ENCODE measurements around the gene CYP11A1.

The CYP11A1 gene

GRCh38 chr15:74301583-74302361, 65.7 kb downstream of the CYP11A1 start:
- no peak for DNase-seq (ENCODE audit: low read depth)

DNA sequence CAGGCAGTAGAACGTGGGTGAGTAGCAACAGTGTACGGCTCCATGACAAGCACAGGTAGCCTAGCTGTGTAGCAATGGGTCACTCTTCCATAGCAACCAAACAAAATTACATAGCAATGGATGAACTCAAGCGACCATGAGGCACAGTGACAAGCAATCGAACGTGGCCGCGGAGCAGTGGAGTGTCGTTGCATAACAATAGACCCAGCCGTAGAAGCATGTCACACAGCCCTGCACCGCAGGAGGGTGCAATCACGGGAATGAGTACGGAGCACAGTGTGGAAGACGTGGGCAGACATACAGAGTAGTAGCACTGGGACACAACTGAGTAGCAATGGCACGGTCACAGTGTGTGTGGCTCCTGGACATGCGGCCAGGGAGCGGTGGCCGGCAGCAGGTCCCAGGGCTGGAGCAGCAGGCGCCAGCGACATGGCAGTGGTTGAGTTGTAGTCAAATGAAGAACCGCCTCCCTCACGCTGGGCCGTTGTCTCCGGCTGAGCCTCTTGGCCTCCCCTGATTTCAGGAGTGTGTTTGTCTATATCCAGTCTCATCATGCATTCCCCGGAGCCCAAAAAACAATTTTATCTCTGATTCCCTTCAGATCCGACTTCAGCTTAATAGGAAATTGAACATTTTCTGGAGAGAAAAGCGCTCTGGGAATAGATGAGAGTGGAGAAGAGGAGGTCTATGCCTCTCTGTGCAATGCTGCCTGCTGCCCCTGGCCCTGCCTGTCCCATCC, 67.2 kb downstream of the CYP11A1 start:
- DNase-seq (ENCODE audit: low read depth), result no peak

DNA sequence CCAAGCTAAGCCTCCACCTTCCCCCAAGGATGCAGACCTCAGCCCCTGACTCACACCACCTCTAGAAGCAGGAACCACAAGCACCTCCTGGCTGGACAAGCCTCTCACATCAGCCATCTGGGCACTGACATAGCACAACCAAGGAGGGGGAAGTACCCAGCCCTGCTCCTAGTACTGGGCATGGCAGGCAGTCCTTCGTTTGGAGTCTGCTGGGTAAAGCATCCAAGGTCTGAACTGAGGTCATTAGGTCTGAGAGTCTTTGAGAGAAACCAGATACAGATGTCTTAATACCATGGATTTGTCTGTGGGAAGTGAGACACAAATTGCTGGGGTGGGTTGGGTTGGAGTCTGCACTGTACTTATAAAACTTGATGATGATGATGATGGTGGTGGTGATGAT, 69.6 kb downstream of the CYP11A1 start:
- DNase-seq (ENCODE audit: low read depth), result no peak

DNA sequence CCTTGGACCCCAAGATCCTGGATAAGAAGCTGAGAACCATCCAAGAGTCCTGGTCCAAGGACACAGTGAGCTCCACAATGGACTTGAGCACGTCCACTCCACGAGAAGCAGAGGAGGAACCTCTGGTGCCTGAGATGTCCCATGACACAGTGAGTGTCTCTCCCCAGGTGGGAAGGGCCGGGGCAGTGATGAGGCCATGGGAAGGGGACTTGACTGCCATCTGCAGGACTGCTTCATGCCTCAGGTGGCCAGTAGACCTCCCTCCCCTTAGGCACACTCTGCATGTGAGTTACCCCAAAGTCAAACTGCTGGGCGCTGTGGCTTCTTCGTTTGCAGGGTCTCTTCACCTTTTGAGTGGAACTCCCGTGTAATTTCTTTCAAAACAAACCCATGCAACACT, 71.6 kb downstream of the CYP11A1 start:
- DNase-seq (ENCODE audit: low read depth), result no peak

- DNase-seq (ENCODE audit: low read depth), result no peak
Measured at GRCh38 chr15:74294010-74294409, 73.4 kb downstream of the CYP11A1 start.

DNA sequence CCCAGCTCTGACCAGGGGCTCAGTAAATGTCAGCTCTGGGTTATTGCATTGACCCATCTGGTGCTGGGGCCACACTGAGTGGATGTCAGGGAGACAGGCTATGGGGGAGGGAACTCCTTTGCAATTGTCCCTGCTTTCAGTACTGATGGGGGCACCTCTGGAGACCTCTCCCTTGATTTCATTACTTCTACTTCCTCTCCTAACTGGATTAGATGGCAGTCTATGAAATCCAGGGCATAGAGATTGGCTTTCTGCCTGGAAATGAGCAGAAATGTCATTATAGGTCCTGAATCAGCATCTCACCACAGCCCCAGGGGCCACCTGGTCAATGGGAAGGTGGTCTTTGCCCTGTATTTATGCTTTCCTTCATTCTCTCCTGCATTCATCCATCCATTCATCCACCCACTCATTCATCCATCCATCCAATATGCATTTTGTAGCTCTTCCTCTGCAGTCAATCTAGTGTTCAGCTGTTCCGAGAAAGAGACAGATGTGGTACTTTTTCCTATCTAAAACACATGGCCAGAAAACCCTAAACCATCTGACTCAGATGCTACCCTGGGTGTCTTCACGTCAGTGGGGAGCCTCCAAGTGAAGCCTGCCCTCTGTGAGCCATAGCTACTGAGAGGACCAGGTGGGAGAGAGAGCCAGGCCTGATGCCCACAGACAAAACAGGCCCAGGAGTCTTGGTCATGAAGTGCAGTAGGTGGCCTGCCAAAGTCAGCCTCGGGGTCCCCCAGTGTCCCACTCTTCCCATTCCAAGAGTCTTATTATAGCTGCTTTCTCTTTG, 74.2 kb downstream of the CYP11A1 start:
- DNase-seq (ENCODE audit: low read depth), result no peak

GRCh38 chr15:74291101-74292071, 76.1 kb downstream of the CYP11A1 start:
- peak; percentile 25 for DNase-seq (ENCODE audit: low read depth)

DNA sequence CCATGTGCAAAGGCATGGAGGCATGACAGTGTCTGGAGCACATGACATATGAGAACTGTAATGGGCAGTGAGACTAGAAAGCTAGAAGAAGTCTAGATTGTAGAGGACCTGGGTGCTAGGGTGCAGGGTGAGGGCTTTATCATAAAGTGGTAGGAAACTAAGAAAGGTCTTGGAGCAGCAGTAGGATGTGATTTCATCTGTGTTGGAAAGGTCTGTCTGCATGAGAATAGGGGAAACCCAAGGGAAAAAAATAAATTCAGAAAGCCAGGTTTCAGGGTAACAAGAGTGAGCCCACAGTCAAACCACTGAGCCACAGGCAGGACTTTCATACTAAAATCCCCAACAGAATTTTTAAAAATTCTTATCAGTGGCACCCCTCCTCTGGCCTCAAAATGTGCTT, 76.8 kb downstream of the CYP11A1 start:
- no peak for DNase-seq (ENCODE audit: low read depth)

DNA sequence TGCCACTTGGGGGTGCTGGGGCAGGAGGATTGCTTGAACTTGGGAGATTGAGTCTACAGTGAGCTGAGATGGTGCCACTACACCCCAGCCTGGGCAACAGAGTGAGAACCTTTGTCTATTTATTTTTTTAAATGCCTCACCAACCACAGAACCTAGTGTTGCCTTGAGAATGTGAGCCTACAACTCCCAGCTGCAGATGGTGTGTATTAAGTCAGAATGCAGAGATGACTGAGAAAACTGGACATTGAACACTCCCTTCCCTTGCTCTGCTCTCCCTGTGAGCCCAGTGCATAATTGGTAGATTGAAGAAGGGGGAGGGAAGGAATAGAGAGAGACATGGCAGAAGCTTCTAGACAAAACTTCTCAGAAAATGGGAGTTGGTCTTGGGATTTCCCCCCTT, 77.8 kb downstream of the CYP11A1 start:
- no peak for DNase-seq (ENCODE audit: low read depth)

All from GM04504 (cell line).